ENCODE data around the gene TSPYL4.
A peak's percentile ranks its signal among the peaks of the same experiment; 100 is the strongest.

TSPYL4 gene

GRCh38 chr6:116271149-116271708 is 17.4 kb upstream of the TSPYL4 start:
- no peak overlapping the region for H3K4me3 ChIP-seq (ENCODE audit: low read length in 2 of 2)
- H3K27me3 ChIP-seq (ENCODE audit: control insufficient read depth in 1 of 2, insufficient read depth in 2 of 2, low read length in 2 of 2) = no peaks in the 10 kb centered on the region
- H3K27ac ChIP-seq (ENCODE audit: low read length) = no peak overlapping the region
- no peak overlapping the region for H3K9ac ChIP-seq (ENCODE audit: low read length in 2 of 2)
- no peaks in the 10 kb centered on the region for H3K9me3 ChIP-seq (ENCODE audit: control insufficient read depth in 2 of 2, low read length in 2 of 2)
- H3K36me3 ChIP-seq (ENCODE audit: control insufficient read depth in 2 of 2, insufficient read depth in 2 of 2, low read length in 2 of 2) = peaks cover 0 to 7% of the 10 kb centered on the region in 2 donors
- no peaks in the 10 kb centered on the region for H3K4me1 ChIP-seq (ENCODE audit: control insufficient read depth, insufficient read depth, low read length)

GRCh38 chr6:116268589-116269293 is 14.9 kb upstream of the TSPYL4 start:
- H3K36me3 ChIP-seq (ENCODE audit: control insufficient read depth in 2 of 2, insufficient read depth in 2 of 2, low read length in 2 of 2) = peaks cover 0 to 10% of the 10 kb centered on the region in 2 donors
- H3K27ac ChIP-seq (ENCODE audit: low read length) = no peak overlapping the region
- no peak overlapping the region for H3K4me3 ChIP-seq (ENCODE audit: low read length in 2 of 2)
- H3K9ac ChIP-seq (ENCODE audit: low read length in 2 of 2) = no peak overlapping the region
- no peaks in the 10 kb centered on the region for H3K9me3 ChIP-seq (ENCODE audit: control insufficient read depth in 2 of 2, low read length in 2 of 2)
- no peaks in the 10 kb centered on the region for H3K4me1 ChIP-seq (ENCODE audit: control insufficient read depth, insufficient read depth, low read length)
- H3K27me3 ChIP-seq (ENCODE audit: control insufficient read depth in 1 of 2, insufficient read depth in 2 of 2, low read length in 2 of 2) = no peaks in the 10 kb centered on the region

GRCh38 chr6:116267836-116268588 is 14.1 kb upstream of the TSPYL4 start:
- peaks cover 0 to 4% of the 10 kb centered on the region in 2 donors for H3K36me3 ChIP-seq (ENCODE audit: control insufficient read depth in 2 of 2, insufficient read depth in 2 of 2, low read length in 2 of 2)
- no peak overlapping the region for H3K4me3 ChIP-seq (ENCODE audit: low read length in 2 of 2)
- H3K27me3 ChIP-seq (ENCODE audit: control insufficient read depth in 1 of 2, insufficient read depth in 2 of 2, low read length in 2 of 2) = no peaks in the 10 kb centered on the region
- no peaks in the 10 kb centered on the region for H3K4me1 ChIP-seq (ENCODE audit: control insufficient read depth, insufficient read depth, low read length)
- H3K27ac ChIP-seq (ENCODE audit: low read length) = no peak overlapping the region
- H3K9ac ChIP-seq (ENCODE audit: low read length in 2 of 2) = no peak overlapping the region
- H3K9me3 ChIP-seq (ENCODE audit: control insufficient read depth in 2 of 2, low read length in 2 of 2) = no peaks in the 10 kb centered on the region

- Histone ChIP-seq H3K27me3 (ENCODE audit: control insufficient read depth in 1 of 2, insufficient read depth in 2 of 2, low read length in 2 of 2) (no peaks in the 10 kb centered on the region), H3K4me3 (ENCODE audit: low read length in 2 of 2) (no peak overlapping the region), H3K9ac (ENCODE audit: low read length in 2 of 2) (no peak overlapping the region), H3K27ac (ENCODE audit: low read length) (no peak overlapping the region), H3K36me3 (ENCODE audit: control insufficient read depth in 2 of 2, insufficient read depth in 2 of 2, low read length in 2 of 2) (peaks cover 0 to 3% of the 10 kb centered on the region in 2 donors), H3K9me3 (ENCODE audit: control insufficient read depth in 2 of 2, low read length in 2 of 2) (no peaks in the 10 kb centered on the region), H3K4me1 (ENCODE audit: control insufficient read depth, insufficient read depth, low read length) (no peaks in the 10 kb centered on the region)
These were observed 12.9 kb upstream of the TSPYL4 start for GRCh38 chr6:116266803-116267202.

GRCh38 chr6:116265041-116265829 is 11.4 kb upstream of the TSPYL4 start:
- H3K27me3 ChIP-seq (ENCODE audit: control insufficient read depth in 1 of 2, insufficient read depth in 2 of 2, low read length in 2 of 2) = no peaks in the 10 kb centered on the region
- peaks cover 0 to 3% of the 10 kb centered on the region in 2 donors for H3K36me3 ChIP-seq (ENCODE audit: control insufficient read depth in 2 of 2, insufficient read depth in 2 of 2, low read length in 2 of 2)
- H3K9me3 ChIP-seq (ENCODE audit: control insufficient read depth in 2 of 2, low read length in 2 of 2) = no peaks in the 10 kb centered on the region
- H3K4me3 ChIP-seq (ENCODE audit: low read length in 2 of 2) = no peak overlapping the region
- H3K27ac ChIP-seq (ENCODE audit: low read length) = no peak overlapping the region
- H3K9ac ChIP-seq (ENCODE audit: low read length in 2 of 2) = no peak overlapping the region
- H3K4me1 ChIP-seq (ENCODE audit: control insufficient read depth, insufficient read depth, low read length) = no peaks in the 10 kb centered on the region

- peaks cover 0 to 3% of the 10 kb centered on the region in 2 donors for H3K36me3 ChIP-seq (ENCODE audit: control insufficient read depth in 2 of 2, insufficient read depth in 2 of 2, low read length in 2 of 2)
- H3K27ac ChIP-seq (ENCODE audit: low read length) = no peak overlapping the region
- no peaks in the 10 kb centered on the region for H3K9me3 ChIP-seq (ENCODE audit: control insufficient read depth in 2 of 2, low read length in 2 of 2)
- no peaks in the 10 kb centered on the region for H3K27me3 ChIP-seq (ENCODE audit: control insufficient read depth in 1 of 2, insufficient read depth in 2 of 2, low read length in 2 of 2)
- no peaks in the 10 kb centered on the region for H3K4me1 ChIP-seq (ENCODE audit: control insufficient read depth, insufficient read depth, low read length)
- no peak overlapping the region for H3K9ac ChIP-seq (ENCODE audit: low read length in 2 of 2)
- no peak overlapping the region for H3K4me3 ChIP-seq (ENCODE audit: low read length in 2 of 2)
These were observed 9.5 kb upstream of the TSPYL4 start for GRCh38 chr6:116263353-116263752.

- Histone ChIP-seq H3K27me3 (ENCODE audit: control insufficient read depth in 1 of 2, insufficient read depth in 2 of 2, low read length in 2 of 2) (no peaks in the 10 kb centered on the region), H3K27ac (ENCODE audit: low read length) (no peak overlapping the region), H3K4me1 (ENCODE audit: control insufficient read depth, insufficient read depth, low read length) (peaks cover 3% of the 10 kb centered on the region), H3K36me3 (ENCODE audit: control insufficient read depth in 2 of 2, insufficient read depth in 2 of 2, low read length in 2 of 2) (no peaks in the 10 kb centered on the region), H3K9me3 (ENCODE audit: control insufficient read depth in 2 of 2, low read length in 2 of 2) (no peaks in the 10 kb centered on the region), H3K9ac (ENCODE audit: low read length in 2 of 2) (no peak overlapping the region), H3K4me3 (ENCODE audit: low read length in 2 of 2) (no peak overlapping the region)
These were observed 4.6 kb upstream of the TSPYL4 start for GRCh38 chr6:116258520-116258919.

- H3K27ac ChIP-seq (ENCODE audit: low read length) = no peak overlapping the region
These were observed 2.8 kb upstream of the TSPYL4 start for GRCh38 chr6:116256694-116257093.

GRCh38 chr6:116255246-116255800 is 1.4 kb upstream of the TSPYL4 start:
- Histone ChIP-seq H3K4me3 (ENCODE audit: low read length in 2 of 2) (no peak overlapping the region), H3K36me3 (ENCODE audit: control insufficient read depth in 2 of 2, insufficient read depth in 2 of 2, low read length in 2 of 2) (no peaks in the 10 kb centered on the region), H3K9ac (ENCODE audit: low read length in 2 of 2) (peak overlapping the region in 1 of 2 donors; percentile 11), H3K27ac (ENCODE audit: low read length) (no peak overlapping the region), H3K27me3 (ENCODE audit: control insufficient read depth in 1 of 2, insufficient read depth in 2 of 2, low read length in 2 of 2) (no peaks in the 10 kb centered on the region), H3K9me3 (ENCODE audit: control insufficient read depth in 2 of 2, low read length in 2 of 2) (no peaks in the 10 kb centered on the region), H3K4me1 (ENCODE audit: control insufficient read depth, insufficient read depth, low read length) (peaks cover 30% of the 10 kb centered on the region)

More at GRCh38 chr6:116256694-116257093, 2.8 kb upstream of the TSPYL4 start:
- no peaks in the 10 kb centered on the region for H3K36me3 ChIP-seq (ENCODE audit: control insufficient read depth in 2 of 2, insufficient read depth in 2 of 2, low read length in 2 of 2)
- H3K9me3 ChIP-seq (ENCODE audit: control insufficient read depth in 2 of 2, low read length in 2 of 2) = no peaks in the 10 kb centered on the region
- no peaks in the 10 kb centered on the region for H3K27me3 ChIP-seq (ENCODE audit: control insufficient read depth in 1 of 2, insufficient read depth in 2 of 2, low read length in 2 of 2)
- H3K9ac ChIP-seq (ENCODE audit: low read length in 2 of 2) = no peak overlapping the region
- no peak overlapping the region for H3K4me3 ChIP-seq (ENCODE audit: low read length in 2 of 2)
- peaks cover 18% of the 10 kb centered on the region for H3K4me1 ChIP-seq (ENCODE audit: control insufficient read depth, insufficient read depth, low read length)

Measured in stomach smooth muscle (tissue), 2 donors.